Femur (tissue), 1 donor: ENCODE data around the gene GAL.

Experiments used
- DNase-seq: peaks from one replicate; pipeline ENCODE4 v3.0.0-alpha.2; 2017

GAL gene

DNA sequence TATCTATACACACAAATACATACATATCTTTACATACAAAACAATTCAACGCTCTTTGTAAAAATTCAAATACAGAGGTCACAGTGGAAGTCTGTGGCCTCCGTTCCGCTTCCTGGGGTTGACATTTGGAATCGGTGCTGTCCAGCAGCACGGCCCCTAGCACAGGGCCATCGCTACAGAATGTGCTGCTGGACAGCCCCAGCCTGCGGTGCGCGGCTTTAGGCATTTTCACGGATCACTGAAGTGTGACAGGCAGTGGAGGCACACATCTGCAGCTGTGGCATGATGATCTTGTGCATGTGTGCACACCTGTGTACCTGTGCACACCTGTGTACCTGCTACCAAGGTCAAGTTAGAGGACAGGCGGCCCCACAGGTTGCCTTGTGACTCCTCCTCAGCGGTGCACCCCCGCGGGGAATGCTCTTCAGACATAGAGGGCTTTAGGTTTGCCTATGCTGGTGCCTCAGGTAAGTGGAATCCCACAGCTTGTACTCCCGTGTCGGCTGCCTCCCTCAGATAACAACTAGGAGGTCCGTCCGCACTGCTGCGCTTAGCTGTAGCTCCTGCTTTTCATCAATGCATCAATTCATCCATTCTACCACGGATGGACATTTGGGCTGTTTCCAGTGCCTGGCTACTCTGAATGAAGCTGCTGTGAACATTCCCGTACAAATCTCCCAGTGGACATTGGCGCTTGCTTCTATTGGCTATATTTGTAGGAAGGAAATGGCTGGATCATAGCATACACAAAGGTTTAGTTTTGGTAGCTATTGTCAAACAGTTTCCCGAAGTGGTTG is 29.9 kb downstream of the GAL start:
- no peak for DNase-seq

DNA sequence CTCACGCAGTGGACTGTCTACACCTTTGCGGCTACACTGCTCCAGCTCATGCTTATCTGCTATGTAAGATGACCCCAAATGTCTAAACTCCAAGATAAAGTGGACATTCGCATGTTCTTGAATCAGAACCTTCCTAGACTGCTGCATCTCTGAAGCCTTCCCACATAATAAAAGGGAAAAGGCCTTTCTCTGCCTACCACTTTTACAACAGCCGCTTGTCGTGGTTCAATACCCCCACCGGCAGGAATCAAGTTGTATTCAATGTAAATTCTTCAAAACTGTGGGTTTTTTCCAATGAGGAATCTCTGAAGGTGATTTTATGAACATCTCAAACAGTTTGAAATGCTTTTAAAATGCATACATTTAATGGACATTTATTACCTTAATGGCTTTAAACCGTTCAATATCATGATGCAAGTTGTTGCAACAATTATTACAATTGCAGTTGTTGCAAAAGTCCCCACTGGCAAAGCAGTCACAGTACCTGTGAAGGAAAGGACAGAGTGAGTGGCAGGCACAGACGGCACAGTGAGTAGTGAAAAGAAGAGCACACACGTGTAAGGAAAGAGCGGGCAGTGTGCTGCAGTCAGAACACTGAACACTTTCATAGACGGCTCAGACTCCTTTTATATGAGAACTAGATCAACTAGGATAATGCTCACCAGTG is 31.2 kb downstream of the GAL start:
- no peak for DNase-seq

DNA sequence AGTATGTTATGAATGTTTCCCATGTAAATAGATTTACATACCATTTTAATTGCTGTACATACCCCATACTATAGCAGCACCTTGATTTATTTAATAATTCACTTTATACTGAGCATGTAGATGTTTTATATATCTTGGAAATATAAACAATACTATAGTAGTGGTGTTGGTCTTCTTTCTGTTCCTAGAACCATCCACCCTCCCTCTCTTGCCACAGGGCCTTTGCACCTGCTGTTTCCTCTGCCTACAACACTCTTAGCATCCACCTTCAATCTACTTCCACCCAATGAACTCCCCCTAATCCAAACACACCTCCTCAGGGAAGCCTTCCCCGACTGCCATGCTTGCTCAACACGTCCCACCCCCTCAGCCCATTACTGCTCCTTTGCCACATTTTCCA is 36.7 kb downstream of the GAL start:
- no peak for DNase-seq

DNA sequence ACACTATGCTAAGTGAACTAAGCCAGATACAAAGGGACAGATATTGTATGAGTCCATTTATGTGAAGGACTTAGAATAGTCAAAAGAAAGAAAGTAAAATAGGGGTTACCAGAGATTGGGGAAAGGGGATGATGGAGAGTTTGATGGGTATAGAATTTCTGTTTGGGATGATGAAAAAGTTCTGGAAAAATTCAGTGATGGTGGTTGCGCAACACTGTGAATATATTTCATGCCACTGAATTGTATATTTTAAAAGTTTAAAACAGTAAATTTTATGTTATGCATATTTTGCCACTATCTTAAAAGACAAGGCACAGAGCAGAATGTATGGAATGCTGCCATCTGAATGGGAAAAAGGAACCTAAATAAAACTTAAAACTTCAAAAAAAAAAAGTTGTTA is 37.8 kb downstream of the GAL start:
- no peak for DNase-seq

DNA sequence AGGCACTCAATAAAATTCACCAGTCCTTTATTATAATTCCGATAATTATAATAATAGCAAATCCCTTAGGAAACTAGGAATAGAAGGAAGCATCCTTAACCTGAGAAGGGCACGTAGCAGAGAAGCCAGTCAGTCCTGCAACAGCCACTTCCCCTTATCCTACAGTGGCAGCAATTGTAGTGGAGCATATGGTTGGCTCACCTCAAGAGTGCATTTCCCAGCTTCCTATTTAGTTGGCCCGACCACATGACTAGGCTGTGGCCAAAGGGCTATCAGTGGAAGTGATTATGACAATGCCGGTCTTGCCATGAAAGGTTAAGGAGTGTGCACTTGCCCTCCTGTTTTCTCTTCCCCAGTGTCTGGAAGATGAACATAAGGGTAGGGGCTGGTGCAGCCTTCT is 39.9 kb downstream of the GAL start:
- no peak for DNase-seq

DNA sequence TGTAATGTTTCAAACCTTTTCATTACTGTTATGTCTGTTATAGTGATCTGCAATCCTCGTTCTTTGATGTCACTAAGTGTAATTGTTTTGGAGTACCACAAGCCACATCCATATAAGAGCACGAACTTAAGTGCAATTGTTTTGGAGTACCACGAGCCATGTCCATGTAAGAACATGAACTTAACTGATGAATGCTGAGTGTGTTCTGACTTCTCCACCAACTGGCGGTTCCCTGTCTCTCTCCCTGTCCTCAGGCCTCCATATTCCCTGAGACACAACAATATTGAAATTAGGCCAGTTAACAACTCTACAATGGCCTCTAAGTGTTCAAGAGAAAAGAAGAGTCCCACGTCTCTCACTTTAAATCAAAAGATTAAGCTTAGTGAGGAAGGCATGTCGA is 43.4 kb downstream of the GAL start:
- no peak for DNase-seq

DNA sequence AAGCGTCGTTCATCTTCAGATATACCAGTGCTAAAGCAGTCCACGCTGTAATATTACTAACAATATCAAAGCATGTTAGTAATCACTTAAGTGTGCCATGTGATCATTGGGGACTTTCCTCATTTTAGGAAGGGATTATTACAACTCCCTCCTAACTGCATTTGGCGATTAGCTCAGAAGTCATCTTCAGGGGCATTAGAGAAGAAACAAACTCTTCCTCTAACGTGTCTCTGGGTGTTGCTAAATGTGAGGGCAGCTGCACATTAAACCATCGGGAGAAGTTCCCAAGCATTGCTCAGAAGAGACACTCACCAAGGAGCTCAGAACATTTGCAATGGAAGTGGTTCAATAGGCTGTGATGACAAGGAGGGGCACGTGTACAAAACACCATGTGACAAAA is 49.8 kb downstream of the GAL start:
- DNase-seq = no peak

DNA sequence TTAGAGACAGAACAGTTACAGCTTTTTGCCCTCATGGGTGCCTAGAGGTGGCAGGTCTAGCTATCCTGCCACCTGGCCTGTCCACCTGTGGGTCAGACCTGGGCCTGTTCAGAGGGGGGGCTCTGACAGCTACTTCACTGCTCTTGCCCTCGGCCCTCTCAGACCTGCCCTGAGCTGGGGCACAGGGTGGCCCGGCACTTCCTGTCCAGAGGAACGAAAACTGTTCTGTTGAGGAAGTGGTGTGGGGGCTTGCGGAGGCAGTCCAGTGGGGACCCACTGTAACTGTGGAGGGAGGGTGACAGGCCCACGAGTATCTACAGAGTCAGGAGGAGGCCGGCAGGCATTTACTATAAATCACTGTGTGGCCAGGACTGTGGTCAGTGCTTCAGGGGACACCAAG is 50.8 kb downstream of the GAL start:
- DNase-seq = no peak

DNA sequence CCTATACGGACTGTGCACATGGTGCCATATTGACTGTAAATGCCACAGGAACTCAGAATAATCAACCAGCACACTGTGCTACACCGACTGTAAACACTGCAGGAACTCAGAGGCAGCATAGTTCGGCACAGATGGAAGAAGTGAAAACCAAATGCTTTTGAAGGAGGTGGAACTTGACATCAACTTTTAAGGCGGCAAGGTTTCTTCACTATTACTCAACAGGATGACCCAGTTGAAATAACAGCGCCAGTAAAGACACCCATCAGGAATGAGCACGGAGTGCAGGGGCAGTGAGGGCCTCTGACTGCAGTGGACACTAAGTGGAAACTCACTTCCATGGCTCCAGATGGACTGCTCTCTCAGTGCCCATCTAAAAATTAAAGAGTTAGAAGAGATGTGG is 51.3 kb downstream of the GAL start:
- DNase-seq = no peak
